Esophagus squamous epithelium (tissue), 5 donors: ENCODE data around the gene POC1B. TPM values are rescaled to one million over a fixed set of nuclear protein-coding genes. Genes with fewer than 3 reads are reported as not detected.

Experiments used
- DNase-seq: peaks from one replicate; lab custom pipeline; 2025; lab: John Stamatoyannopoulos, UW
- H3K27ac ChIP-seq, 4 donors: fragments of 200-600 bp; sonication (generic); one replicate each; pipeline ENCODE4 v1.5.1; 2016 to 2019; ENCODE audit warnings: mild to moderate bottlenecking in 1 of 4
- H3K27me3 ChIP-seq, 4 donors: fragments of 200-600 bp; sonication (generic); 1 replicate in 3 of 4; 2 replicates in 1 of 4; pipeline versions ENCODE4 v1.5.1 to v1.6.0; 2017 to 2021; ENCODE audit warnings: antibody characterized with exemption in 1 of 4
- H3K36me3 ChIP-seq, 3 donors: fragments of 200-600 bp; sonication (generic); one replicate each; pipeline ENCODE4 v1.5.1; 2016 to 2019
- H3K4me1 ChIP-seq, 3 donors: fragments of 200-600 bp; sonication (generic); one replicate each; pipeline ENCODE4 v1.5.1; 2017 to 2019
- H3K4me3 ChIP-seq, 4 donors: fragments of 200-600 bp; sonication (generic); 1 replicate in 3 of 4; 2 replicates in 1 of 4; pipeline ENCODE4 v1.5.1; 2016 to 2019; ENCODE audit warnings: mild to moderate bottlenecking in 2 of 4, moderate library complexity in 1 of 4
- H3K9me3 ChIP-seq, 3 donors: fragments of 200-600 bp; sonication (generic); one replicate each; pipeline ENCODE4 v1.5.1; 2016 to 2019
- POLR2A ChIP-seq, 4 donors: fragments of 450-650 bp; IDR thresholded peaks; one replicate each; pipeline ENCODE4 v1.6.1; 2017; ENCODE audit warnings: antibody characterized with exemption in 4 of 4, mild to moderate bottlenecking in 4 of 4, moderate library complexity in 3 of 4
- WGBS, 2 donors: methylation state at CpG; one replicate each; pipeline ENCODE4 v1.1.5; 2018; 5-methylcytosine and 5-hydroxymethylcytosine counted together
- intact Hi-C: fragments of 100-400 bp; cut with DNase I; formaldehyde crosslinking; loops from one replicate; pipeline ENCODE4 v1.15.0; 2022
- total RNA-seq, 4 donors: library from RNA; depleted of rRNA; stranded (reverse); fragments of >200 nt; gene quantifications; one replicate each; pipeline ENCODE4 v1.1.0, GENCODE V29; 2016
- TF ChIP-seq, protein P1 (sequence below), 6 experiments: fragments of 450-650 bp in 4 of 6; fragments of 200-600 bp in 2 of 6; sonication (generic) in 2 of 6; IDR thresholded peaks; one replicate each; pipeline ENCODE4 v1.5.1; 2016 to 2019; ENCODE audit warnings: antibody characterized with exemption in 6 of 6, mild to moderate bottlenecking in 4 of 6, moderate library complexity in 4 of 6
- donor health status: DM: yes; HTN: yes; CAD: no.

POC1B gene
- total RNA-seq, 4 donors from 2014 or later, result 12.9 to 21.4 (median 15.3) TPM

- DNase-seq, result no peak
- no peak for TF ChIP-seq POLR2A (IDR thresholded peaks at IDR 0.05)
- TF ChIP-seq, protein P1, sequence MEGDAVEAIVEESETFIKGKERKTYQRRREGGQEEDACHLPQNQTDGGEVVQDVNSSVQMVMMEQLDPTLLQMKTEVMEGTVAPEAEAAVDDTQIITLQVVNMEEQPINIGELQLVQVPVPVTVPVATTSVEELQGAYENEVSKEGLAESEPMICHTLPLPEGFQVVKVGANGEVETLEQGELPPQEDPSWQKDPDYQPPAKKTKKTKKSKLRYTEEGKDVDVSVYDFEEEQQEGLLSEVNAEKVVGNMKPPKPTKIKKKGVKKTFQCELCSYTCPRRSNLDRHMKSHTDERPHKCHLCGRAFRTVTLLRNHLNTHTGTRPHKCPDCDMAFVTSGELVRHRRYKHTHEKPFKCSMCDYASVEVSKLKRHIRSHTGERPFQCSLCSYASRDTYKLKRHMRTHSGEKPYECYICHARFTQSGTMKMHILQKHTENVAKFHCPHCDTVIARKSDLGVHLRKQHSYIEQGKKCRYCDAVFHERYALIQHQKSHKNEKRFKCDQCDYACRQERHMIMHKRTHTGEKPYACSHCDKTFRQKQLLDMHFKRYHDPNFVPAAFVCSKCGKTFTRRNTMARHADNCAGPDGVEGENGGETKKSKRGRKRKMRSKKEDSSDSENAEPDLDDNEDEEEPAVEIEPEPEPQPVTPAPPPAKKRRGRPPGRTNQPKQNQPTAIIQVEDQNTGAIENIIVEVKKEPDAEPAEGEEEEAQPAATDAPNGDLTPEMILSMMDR (IDR thresholded peaks at IDR 0.05), result no peak
- no peaks in the 10 kb centered on the region for H3K9me3 ChIP-seq
- H3K27ac ChIP-seq, result no peak overlapping the region
- H3K27me3 ChIP-seq, result no peaks in the 10 kb centered on the region
- intact Hi-C loops, result no loop called here
- H3K4me3 ChIP-seq, result no peak overlapping the region
- peaks cover 0 to 6% (median 0%) of the 10 kb centered on the region in 3 donors for H3K36me3 ChIP-seq
- H3K4me1 ChIP-seq, result no peaks in the 10 kb centered on the region
These were observed 24.1 kb downstream of the POC1B start for GRCh38 chr12:89501793-89502192.

DNA sequence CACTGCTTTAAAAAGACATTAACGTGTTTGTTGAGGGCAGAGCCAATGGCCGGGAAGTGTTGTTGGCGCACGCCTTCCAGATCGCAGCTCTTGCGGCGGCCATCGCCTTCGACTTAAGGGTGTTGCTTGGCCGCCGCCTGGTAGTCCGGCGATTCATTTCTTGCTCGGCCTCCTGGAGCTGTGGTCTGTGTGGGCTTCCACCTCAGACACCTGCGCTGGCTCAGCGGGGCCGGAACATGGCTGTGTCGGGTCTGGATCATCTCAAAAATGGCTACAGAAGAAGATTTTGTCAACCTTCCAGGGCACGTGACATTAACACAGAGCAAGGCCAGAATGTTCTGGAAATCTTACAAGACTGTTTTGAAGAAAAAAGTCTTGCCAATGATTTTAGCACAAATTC, 26.0 kb downstream of the POC1B start:
- TF ChIP-seq, protein P1 (IDR thresholded peaks at IDR 0.05), result no peak
- TF ChIP-seq POLR2A (IDR thresholded peaks at IDR 0.05), result no peak
- Histone ChIP-seq H3K27ac (no peak overlapping the region), H3K4me3 (no peak overlapping the region), H3K36me3 (peaks cover 0 to 6% (median 0%) of the 10 kb centered on the region in 3 donors), H3K9me3 (no peaks in the 10 kb centered on the region), H3K27me3 (no peaks in the 10 kb centered on the region), H3K4me1 (no peaks in the 10 kb centered on the region)
- DNase-seq, result no peak
- intact Hi-C loops, result no loop called here
- WGBS, 2 donors, result 97% methylated on average over 10 to 16 of the region's 19 CpGs

GRCh38 chr12:89497467-89497866, 28.4 kb downstream of the POC1B start:
- Histone ChIP-seq H3K27ac (no peak overlapping the region), H3K4me1 (no peaks in the 10 kb centered on the region), H3K27me3 (no peaks in the 10 kb centered on the region), H3K9me3 (no peaks in the 10 kb centered on the region), H3K4me3 (no peak overlapping the region), H3K36me3 (peaks cover 0 to 6% (median 0%) of the 10 kb centered on the region in 3 donors)
- 66 to 94% methylated on average over 4 of the region's 4 CpGs for WGBS, 2 donors
- TF ChIP-seq, protein P1 (IDR thresholded peaks at IDR 0.05), result no peak
- no peak for TF ChIP-seq POLR2A (IDR thresholded peaks at IDR 0.05)
- no peak for DNase-seq
- intact Hi-C loops, result no loop called here

DNA sequence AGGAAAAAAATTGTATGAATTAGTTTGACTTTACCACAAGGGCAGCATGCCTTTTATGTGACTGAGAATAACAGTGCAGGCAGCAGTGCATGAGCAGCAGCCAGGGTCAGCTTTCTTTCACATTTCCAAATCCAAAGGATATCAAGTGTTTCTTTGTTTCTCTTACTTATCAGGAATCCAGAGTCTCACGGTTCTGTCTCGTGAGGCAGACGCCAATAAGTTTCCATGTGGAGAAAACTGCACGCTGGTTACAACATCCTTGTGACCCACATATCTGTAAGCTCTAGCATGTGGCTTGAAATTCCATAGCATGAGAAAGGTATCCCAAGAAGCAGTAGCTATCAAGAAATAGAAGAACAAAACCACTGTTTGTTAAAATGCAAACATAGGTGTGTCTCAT, 28.8 kb downstream of the POC1B start:
- Histone ChIP-seq H3K9me3 (no peaks in the 10 kb centered on the region), H3K27ac (no peak overlapping the region), H3K4me1 (no peaks in the 10 kb centered on the region), H3K27me3 (no peaks in the 10 kb centered on the region), H3K36me3 (peaks cover 0 to 6% (median 0%) of the 10 kb centered on the region in 3 donors), H3K4me3 (no peak overlapping the region)
- intact Hi-C loops, result no loop called here
- DNase-seq, result no peak
- no peak for TF ChIP-seq POLR2A (IDR thresholded peaks at IDR 0.05)
- TF ChIP-seq, protein P1 (IDR thresholded peaks at IDR 0.05), result no peak
- WGBS, 2 donors, result 76 to 78% methylated on average over 4 of the region's 4 CpGs

DNA sequence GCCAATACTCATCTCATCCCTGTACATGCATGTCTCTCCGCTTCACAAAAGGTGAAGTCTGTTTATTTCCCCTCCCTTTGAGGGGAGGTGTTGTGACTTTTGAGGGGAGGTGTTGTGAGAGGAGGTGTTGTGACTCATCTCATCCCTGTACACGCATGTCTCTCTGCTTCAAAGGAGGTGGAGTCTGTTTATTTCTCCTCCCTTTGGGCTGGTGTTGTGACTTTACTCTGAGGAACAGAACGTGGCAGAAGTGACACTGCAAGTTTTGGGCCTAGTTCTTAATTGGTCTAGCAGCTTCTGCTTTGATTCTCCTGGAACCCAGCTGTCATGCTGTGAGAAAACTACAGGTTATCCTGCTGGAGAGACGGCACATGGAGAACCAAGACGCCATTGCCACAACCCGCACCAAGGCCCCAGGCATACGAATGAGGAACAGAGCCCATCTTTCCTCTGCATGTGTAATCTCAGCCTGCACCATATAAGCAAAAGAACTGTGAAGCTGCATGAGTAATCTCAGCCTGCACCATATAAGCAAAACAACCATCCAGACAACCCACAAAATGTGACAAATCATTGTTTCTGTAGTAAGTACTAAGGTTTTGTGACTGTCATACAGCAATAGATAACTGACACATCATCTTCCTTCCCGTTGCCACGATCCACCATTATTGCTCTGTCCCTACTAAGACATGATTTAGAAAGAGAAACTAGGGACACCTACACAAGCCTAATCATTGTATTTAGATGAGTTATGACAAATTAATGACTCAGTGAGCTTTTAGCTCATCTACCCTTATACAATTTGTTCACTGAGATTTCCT, 31.2 kb downstream of the POC1B start:
- intact Hi-C loops, result no loop called here
- no peak overlapping the region for H3K27ac ChIP-seq
- peaks cover 0 to 22% (median 0%) of the 10 kb centered on the region in 3 donors for H3K36me3 ChIP-seq
- H3K4me3 ChIP-seq, result no peak overlapping the region
- no peaks in the 10 kb centered on the region for H3K9me3 ChIP-seq
- no peaks in the 10 kb centered on the region for H3K4me1 ChIP-seq
- WGBS, 2 donors, result 63 to 77% methylated on average over 7 to 9 of the region's 9 CpGs
- TF ChIP-seq POLR2A (IDR thresholded peaks at IDR 0.05), result no peak
- TF ChIP-seq, protein P1 (IDR thresholded peaks at IDR 0.05), result no peak
- no peaks in the 10 kb centered on the region for H3K27me3 ChIP-seq
- DNase-seq, result no peak
